ENCODE results near the gene SIGMAR1. TPM values are rescaled to one million over a fixed set of nuclear protein-coding genes. Genes with fewer than 3 reads are reported as not detected.

Gene SIGMAR1
- 59.2 and 113 TPM in 2 replicates for total RNA-seq

DNA sequence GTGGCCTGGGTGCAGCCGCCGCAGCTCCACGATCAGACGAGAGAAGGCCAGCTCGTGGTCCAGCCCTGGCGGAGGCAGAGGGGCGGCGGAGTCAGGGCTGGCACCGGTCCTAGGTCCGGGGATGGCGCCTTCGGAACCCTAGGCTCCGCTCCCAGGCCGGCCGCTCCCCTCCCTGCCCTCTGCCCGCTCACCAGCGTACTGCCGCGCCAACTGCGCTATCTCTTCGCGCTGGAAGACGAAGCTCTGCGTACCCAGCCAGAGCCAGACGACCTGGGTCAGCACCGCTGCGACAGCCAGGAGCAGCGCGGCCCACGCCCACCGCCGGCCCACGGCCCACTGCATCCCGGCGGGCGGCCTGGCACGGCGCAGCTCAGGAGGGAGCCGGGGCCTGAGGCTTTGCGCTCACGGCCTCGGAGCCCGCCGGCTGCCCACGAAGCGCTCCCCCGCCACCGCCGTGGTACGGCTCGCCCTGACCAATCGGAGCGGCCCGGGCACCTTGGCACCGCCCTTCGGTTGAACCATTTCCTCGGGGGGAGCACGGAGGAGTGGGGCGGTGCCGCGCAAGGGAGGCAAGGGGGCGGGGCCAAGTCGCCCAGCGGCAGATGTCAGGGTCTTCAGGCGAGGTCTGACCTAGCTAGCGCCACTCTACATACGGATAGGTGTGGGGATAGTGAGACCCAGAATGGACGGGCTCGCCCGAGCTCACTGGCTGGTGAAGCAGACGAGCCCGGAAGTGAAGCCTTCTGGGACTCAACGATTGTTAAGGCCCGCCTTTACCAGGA lies at the start of gene SIGMAR1:
TSS of gene SIGMAR1 (minus strand) at position 432 of the 782 bp plus-strand sequence. CDS start at position 342, 90 bp downstream.

DNA sequence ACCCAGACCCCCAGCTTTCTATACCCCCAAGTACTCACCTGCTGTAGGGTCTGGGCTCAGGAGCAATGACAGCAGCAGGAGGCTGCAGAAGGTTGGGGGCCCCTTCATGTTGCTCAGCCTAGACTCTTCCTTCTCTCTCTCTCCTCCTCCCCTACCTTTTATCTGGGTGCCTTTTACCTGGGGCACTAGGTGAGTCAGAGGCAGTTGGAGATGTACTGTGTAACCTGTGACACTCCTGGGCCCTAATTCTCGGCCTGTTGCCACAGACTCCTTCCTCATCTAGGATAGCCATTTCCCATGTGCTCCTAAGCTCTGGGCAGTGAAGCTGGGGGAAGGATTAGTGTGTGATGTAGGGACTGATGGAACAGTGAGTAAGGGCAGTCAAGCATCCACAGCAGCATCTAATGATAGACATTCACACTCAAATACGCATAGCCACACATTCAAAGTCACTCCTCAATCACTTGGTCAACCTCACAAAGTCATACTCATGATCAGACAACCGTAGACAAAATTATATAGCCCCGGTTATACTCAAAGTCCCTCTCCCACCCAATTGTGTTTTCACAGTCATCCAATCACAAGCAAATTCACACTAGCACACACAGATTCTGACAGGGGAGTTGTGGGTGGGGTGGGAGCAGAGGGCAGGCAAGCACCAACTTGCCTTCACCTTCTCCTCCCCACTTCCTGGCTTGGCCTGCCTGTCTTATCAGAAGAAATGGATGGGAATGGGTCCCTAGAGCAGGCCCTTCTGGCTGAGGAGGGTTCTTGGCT lies 25.1 kb upstream of the SIGMAR1 start, which contains the start of gene CCL27:
TSS of gene CCL27 (minus strand) at position 132 of the 777 bp plus-strand sequence. CDS start at position 108, 24 bp downstream.

GRCh38 chr9:34651876-34652601 lies 14.5 kb upstream of the SIGMAR1 start, which contains the start of gene IL11RA:
Gene IL11RA, plus strand, starts transcription at chr9:34652185. Its CDS starts 3,033 bp downstream, at chr9:34655218.

GRCh38 chr9:34646211-34647083 lies 8.9 kb upstream of the SIGMAR1 start, which contains the start of gene GALT:
Gene GALT, plus strand, starts transcription at chr9:34646675. Its CDS starts 30 bp downstream, at chr9:34646705.

DNA sequence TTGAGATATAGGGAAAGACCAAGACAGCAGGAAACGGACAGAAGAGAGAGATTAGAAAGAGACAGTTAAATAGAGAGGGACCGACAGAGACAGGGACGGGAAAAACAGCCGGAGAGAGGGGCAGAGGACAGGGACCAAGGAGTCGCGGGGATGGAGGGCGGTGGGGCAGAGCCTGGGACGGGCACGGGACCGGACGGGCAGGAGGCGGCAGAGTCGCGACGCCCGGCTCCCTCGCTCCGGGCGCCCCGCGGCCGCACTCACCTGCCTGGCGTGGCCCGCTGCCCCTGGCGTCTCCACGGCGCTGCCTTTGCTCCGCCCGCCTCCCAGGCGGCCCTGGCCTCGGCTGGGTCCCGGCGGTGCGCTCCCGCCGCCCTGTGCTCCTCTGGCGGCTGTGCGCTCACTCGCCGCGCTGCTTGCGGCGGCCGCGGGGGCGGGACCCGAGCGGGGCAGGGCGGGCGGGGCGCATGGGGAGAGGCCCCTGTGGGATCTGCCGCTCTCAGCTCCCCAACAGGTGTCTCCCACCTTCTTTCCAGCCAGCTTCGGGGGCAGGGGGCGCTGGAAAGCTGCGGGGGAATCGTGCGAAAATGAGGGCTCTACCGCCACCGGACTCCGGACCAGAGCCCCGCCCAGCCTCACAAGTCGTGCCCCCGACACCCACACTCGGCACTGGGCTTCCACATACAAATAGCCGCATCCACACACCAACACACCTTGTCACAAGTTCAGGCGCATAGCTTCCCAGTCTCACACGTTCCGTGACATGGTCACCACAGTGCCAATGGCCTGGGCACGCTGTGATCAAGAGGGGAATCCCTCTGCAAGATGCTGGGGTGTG lies 8.7 kb downstream of the SIGMAR1 start, which contains the start of gene ARID3C:
TSS of gene ARID3C (minus strand) at position 411 of the 835 bp plus-strand sequence. CDS start 1,052 bp downstream, outside the sequence.

DNA sequence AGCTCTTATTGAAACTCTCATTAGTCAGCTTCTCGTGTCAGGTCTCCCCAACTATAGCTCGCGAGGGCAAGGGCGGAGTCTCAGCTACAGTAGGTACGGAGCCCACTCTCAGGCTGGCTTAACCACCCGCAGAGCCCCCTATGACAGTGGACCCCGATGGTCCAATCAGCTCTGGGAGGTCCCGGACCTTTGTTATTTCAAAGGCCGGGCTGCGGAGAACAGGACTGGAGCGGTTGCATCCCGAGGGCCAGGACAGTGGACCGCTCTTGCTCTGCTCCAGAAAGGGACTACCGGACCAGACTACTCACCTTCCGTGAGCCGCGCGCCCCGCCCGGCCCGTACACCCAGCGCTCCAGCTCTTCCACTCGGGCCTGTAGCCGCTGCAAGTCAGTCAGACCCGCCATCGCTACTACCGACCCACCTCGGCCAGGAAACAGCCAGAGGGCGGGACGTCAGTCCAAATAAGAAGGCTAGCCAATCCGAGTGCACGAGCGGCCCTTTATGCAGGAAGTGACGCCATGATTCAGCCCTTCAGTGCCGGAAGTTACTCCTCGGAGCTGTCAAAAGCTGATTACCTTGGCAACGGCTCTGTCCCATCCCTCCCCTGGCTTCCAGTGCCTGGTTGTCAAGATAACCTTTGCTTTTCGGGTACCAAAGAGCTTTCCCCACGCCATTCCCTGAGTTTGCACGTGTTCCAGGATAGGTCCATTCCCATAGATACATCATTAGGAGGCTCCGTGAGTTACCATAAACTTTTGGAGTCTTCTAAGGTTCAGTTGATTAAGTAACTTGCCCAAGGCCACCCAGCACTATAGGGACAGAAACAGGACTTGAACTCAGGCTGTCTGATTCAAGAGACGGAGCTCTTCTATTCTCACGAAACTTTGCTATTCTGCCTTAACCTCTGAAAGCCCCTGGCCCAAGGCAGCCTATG lies 17.3 kb downstream of the SIGMAR1 start, which contains the start of gene DCTN3:
TSS of gene DCTN3 (minus strand) at position 435 of the 934 bp plus-strand sequence. CDS start at position 404, 31 bp downstream.

DNA sequence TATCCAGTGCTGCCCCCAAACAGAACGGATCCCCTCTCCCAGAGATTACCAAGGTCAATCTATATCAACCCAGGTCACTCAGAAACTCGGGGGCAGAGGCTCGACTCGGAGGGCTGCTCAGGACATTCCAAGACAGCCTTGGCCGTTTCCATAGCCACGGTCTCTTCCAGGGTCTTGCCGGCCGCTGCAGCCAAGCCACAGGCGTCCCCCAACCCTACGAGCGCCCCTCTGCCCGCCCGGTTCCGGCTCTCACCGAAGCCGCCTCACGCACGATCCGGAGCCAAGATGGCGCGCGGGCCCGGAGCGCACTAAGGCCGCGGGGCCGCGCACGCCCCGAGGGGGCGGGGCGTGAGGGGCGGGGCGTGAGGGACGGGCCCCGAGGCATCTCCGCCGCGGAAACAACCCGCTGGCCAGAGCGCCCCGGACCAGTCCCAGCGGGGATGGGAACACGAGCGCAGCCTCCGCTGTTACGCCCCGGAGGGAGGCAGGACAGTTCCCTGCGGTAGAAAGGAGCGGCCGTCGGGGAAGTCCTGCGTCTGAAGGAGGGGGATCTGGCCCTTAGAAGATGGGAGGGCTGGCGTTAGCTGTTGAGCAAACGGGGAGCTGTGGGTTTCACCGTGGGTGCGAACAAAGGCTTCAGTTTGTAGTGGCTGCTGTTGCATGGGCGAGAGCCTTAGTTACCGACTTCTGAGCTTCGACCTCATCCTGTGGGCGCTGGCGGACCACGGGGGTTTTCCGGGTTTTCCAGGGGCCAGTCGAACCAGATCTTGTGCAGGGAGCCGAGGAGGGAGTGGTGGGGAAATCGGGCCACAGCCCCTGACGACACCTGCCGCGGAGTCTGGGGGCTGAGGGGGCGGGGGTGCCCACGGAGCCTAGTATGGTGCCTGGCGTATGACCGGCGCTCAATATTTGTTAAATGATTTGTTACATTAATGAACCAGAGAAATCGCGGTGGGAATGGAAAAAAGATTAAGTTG lies 25.5 kb downstream of the SIGMAR1 start, which contains the start of gene RPP25L:
TSS of gene RPP25L (minus strand) at position 287 of the 977 bp plus-strand sequence. CDS start 801 bp downstream, outside the sequence.

DNA sequence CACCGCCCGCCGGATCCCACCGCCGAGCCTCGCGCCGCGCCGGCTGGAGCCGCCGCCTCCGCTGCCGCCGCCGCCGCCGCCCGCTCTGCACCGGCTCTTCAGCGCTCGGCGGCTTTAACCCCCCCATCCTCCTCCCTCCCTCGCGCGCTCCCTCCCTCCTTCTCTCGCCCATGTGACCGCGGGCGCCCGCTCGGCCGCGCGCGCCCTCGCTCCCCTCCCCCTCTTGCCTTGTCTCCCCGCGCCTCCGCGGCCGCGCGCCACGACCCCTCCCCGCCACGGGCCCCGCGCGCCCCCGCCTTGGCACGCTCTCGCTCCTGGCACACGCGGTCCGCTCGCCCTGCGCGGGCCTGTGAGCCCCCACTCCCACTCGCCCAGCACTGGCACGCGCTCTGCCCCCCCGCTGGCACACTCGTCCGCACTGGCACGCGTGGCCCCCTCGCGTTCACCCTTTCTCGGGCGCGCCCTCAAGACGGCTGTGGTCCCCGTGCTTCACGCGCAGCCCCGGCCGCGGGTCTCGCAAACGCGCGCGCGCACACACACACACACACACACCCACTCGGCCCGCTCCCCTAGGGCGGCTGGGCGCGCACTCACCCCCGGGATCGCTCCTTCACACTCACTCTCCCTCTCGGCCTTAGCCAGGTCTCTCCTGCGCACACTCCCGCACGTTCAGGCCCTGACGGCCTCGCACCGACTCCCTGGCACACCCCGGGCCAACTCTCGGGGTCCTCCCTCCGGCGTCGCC lies 47.8 kb downstream of the SIGMAR1 start, which contains the start of gene CNTFR:
TSS of gene CNTFR (minus strand) at position 89 of the 745 bp plus-strand sequence. CDS start 20,743 bp downstream, outside the sequence.

Other genes with a start within 250 kb of the SIGMAR1 start
- gene FAM219A, start 179.2 kb downstream of the SIGMAR1 start, total RNA-seq = 8.6 and 9.3 TPM in 2 replicates
- gene DNAI1, start 179.0 kb downstream of the SIGMAR1 start, total RNA-seq = 0.28 TPM in 1 of 2 replicates, not detected in the other
- 0.28 TPM in 1 of 2 replicates, not detected in the other for gene ENHO, start 114.8 kb downstream of the SIGMAR1 start, total RNA-seq
- not detected in 2 replicates for gene CNTFR, start 48.1 kb downstream of the SIGMAR1 start, total RNA-seq
- gene RPP25L, start 25.7 kb downstream of the SIGMAR1 start, total RNA-seq = 22.8 and 25.7 TPM in 2 replicates
- 79.2 and 166 TPM in 2 replicates for gene DCTN3, start 17.3 kb downstream of the SIGMAR1 start, total RNA-seq
- under 0.01 and 0.28 TPM in 2 replicates for gene ARID3C, start 8.7 kb downstream of the SIGMAR1 start, total RNA-seq
- 17.4 and 29.6 TPM in 2 replicates for gene GALT, start 8.9 kb upstream of the SIGMAR1 start, total RNA-seq
- 6.5 and 9.9 TPM in 2 replicates for gene IL11RA, start 14.4 kb upstream of the SIGMAR1 start, total RNA-seq
- not detected in 2 replicates for gene CCL27, start 24.9 kb upstream of the SIGMAR1 start, total RNA-seq
- not detected in 2 replicates for gene CCL19, start 53.5 kb upstream of the SIGMAR1 start, total RNA-seq
- gene CCL21, start 72.3 kb upstream of the SIGMAR1 start, total RNA-seq = not detected in 2 replicates